Activated CD4-positive, alpha-beta T cell treated with anti-CD3 and anti-CD28 coated beads, Interleukin-10, Interleukin-2, amounts not matched to agents 100 ng/mL and 50 ng/mL, durations not matched to agents 16 hours and 8 hours (primary cell): Measurements from ENCODE around the gene COL28A1.
"Not testable (repeated sequence)": the region's sequence is repeated elsewhere in the genome, so short reads cannot be mapped to it uniquely, and the experiment has no call there.

Experiments
- DNase-seq: peaks from one replicate; pipeline ENCODE4 v3.0.0-alpha.2; 2020

The COL28A1 gene

DNA sequence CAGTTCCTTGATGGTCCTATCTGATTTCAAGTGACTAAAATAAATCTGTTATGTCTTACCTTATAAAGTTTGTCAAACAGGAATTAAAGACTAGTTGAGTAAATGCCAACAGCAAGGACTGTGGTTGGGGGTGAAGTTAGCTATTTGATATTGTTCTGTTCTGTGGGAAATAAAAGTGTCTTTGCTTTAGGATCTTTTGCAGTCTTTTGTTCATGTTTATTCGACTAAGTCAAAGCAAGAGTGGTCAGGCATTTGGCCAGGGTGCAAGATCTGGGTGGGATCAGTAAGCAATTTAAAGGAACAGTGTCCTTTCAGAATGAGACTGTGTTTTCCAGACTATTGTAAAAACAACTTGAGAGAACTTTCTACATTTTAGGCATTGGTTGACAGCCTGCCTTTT, at the start of gene COL28A1:
TSS of gene COL28A1 (minus strand) at position 183 of the 400 bp plus-strand sequence. CDS start 2,998 bp downstream, outside the sequence.
- DNase-seq = no peak

GRCh38 chr7:7584653-7585052, 49.0 kb upstream of the COL28A1 start:
- no peak for DNase-seq

- no peak for DNase-seq
Measured at GRCh38 chr7:7583731-7584130, 48.1 kb upstream of the COL28A1 start.

- DNase-seq = no peak
Measured at GRCh38 chr7:7582596-7582995, 46.9 kb upstream of the COL28A1 start.

- no peak for DNase-seq
Measured at GRCh38 chr7:7581531-7582179, 46.0 kb upstream of the COL28A1 start.

DNA sequence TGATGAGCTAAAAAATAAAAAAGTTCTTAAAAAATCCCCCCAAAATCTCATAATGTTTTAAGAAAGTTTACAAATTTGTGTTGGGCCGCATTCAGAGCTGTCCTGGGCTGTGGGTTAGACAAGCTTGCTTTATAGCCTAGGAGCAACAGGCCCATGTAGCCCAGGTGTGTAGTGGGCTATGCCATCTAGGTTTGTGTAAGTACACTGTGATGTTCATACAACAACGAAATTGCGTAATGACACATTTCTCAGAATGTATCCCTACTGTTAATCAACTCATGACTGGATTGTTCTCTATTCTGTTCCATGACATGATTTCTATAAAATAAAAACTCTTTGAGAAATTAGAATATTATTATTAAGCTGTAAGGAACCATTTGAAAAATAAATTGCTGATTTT, 44.0 kb upstream of the COL28A1 start:
- no peak for DNase-seq

GRCh38 chr7:7577888-7578287, 42.2 kb upstream of the COL28A1 start:
- DNase-seq = no peak

- no peak for DNase-seq
Measured at GRCh38 chr7:7576344-7576743, 40.7 kb upstream of the COL28A1 start.

GRCh38 chr7:7573701-7574100, 38.0 kb upstream of the COL28A1 start:
- DNase-seq = no peak

DNA sequence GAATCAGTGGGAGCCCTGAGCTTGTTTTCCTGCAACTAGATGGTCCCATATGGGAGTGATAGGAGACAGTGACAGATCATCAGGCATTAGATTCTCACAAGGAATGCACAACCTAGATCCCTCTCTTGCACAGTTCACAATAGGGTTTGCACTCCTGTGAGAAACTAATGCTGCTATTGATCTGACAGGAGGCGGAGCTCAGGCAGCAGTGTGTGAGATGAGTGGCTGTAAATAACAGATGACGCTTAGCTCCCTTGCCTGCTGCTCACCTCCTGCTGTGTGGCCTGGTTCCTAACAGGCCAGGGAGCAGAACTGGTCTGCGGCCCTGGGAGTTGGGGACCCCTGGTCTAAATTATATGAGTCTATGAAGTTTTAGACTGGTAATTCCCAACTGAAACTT, 34.9 kb upstream of the COL28A1 start:
- no peak for DNase-seq

- DNase-seq = no peak
Measured at GRCh38 chr7:7569615-7570014, 33.9 kb upstream of the COL28A1 start.

DNA sequence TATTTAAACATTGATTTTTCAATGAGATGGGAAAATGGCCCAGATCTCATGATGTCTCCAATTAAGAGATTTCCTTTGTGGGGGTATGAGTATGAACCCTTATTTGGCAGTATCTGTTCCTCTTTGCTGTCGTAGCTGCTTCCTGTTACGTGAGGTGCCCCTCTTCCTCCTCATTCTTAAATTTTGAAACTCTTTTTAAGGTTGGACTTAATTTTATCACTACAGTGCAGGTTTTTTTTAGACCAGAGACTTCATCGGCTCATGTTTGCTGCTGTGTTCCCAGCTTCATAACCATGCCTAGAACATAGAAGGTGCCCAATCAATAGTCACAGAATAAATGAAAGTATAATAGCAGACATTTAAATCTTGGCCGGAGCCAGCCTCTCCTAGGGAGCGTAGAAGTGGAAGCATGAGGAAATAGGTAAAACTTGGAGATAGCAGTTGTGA, 33.4 kb upstream of the COL28A1 start:
- peak; percentile 30 for DNase-seq

GRCh38 chr7:7568553-7568952, 32.9 kb upstream of the COL28A1 start:
- DNase-seq = no peak

DNA sequence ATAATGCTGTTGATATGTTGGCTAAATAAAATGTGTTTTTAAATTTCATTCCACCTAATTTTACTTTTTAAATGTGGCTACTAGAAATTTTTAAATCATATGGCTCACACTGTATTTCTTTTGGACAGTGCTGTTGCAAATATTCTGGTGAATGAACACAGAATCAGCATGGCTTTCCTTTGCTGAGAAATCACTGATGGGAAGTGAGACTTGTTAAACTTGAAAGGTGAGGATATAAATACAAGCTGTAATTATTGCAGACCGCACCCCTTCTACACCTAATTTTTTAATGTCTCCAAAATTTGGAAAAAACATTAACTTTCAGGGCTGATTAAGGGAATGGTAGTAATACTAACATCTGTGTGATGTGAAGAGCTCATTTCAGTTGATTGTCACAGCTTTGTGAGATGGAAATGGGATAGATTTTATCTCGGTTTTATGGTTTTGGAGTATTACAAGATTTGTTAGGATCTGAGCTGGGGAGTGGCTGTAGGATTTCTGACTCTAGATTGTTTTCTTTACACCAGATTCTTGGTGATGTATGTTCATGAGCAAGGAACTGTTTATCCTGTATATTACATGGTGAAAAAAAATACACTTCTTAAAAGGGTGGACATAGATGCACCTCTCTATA, 32.3 kb upstream of the COL28A1 start:
- no peak for DNase-seq

DNA sequence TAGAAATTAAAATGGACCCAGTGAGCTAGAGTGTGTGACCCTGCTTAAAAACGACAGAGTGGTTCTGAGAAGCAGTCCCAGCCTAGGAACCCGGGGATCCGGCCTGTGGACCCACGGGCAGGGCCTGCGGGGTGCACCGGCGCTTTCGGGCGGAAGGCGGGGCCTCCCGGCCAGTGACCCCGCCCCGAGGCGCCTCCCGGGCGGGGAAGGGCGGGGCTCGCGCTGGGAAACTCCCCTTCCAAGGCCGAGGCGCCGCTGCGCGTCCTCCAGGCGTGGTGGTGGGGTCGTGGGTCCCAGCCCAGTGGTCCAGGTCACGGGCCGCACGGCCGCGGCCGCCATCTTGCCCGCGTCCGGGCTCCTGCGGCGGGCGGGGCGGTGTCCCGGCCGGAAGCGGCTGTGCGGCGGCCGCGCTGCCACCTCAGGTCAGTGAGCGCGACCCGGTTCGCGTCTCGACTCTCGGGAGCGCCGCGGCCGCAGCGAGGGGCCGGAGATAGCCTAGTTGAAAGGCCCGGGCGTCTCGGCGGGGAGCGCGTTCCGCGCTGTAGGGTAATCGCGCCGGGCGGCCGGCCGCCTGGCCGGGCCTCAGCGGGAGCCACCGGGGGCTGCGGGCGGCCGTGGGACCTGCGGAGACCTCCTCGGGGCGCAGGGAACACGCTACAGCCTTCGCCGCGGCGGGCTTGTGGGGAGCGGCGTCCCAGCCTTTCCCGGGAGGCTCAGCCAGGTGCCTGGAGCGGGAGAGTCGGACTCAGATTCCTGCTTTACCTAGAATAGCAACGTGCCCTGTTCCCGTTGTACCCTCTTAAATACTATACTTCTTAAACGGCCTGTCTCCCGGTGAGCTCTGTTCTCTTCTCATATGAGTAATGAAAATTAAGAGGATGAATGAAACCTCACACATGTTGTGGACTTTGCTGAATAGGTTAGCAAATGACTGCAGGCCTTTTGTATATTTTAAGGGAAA, 31.3 kb upstream of the COL28A1 start, which contains the start of gene MIOS:
TSS of gene MIOS (plus strand) at position 234 of the 961 bp plus-strand sequence. CDS start 5,592 bp downstream, outside the sequence.
- peak; percentile 91 for DNase-seq

GRCh38 chr7:7565746-7566650, 30.3 kb upstream of the COL28A1 start:
- no peak for DNase-seq

DNA sequence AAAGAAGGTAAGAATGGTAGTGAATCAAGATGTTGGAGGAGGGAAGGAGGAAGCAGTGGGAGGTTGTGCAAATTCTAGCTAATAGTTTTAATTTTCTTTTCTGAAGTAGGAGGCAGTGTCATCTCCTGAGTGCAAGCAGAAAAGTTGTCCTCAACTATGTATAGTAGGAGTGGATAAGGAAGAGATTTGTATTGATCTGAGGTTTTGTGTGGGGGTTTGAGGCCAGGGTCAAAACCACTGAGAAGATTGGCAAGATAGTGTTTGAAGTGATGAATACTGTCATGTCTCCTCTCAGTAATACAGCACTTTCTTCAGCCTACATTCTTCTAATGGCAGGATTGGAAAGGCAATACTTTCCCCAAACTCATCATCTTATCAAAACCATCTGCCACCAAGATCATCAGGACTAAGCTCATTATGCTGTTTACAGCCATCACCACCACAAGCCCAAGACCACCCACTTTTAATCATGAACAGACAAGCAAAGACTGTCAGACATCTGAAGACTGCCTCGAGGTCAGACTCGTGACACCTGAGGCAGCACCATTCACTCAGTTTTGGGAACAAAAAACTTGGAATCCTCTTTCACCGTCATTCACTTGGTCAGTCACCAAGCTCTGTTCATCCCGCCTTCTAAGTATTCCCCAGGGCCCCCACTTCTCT, 29.5 kb upstream of the COL28A1 start:
- DNase-seq = peak; percentile 22

- no peak for DNase-seq
Measured at GRCh38 chr7:7564323-7564780, 28.7 kb upstream of the COL28A1 start.

DNA sequence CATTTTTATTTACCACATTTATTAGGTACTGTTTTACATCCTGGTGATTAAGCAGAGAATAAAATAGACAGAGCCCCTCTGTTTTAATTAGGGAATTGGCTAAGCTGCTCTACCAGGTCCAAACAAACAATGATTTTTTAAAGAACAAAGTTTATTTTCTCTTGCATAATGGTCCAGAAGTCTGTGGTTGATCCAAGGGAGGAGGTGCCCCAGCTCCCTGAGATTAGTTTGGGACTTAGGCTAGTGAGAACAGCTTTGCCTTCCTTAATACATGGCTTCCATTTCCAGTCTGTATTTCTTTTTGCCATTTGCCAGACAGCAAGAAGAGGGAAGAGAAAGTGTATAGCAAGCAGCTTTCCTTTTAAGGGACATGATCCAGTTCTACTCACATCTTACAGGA, 28.1 kb upstream of the COL28A1 start:
- DNase-seq = no peak

- DNase-seq = no peak
Measured at GRCh38 chr7:7563269-7563668, 27.6 kb upstream of the COL28A1 start.

DNA sequence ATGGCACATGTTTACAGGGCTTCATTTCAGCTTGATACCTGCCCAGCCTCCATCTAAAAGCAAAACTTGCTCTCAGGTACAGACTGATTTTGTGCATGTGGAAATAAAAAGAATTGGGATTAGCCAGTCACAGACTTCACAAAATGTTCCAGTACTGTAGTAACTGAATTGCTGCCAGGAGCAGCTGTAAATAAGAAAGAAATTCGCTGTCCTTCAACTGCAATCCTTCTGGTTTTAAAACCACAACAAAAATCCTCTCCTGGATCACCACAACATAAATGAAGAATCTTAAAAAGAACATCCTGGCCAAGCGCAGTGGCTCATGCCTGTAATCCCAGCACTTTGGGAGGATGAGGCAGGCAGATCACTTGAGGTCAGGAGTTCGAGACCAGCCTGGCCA, 27.1 kb upstream of the COL28A1 start:
- no peak for DNase-seq

GRCh38 chr7:7561591-7561990, 25.9 kb upstream of the COL28A1 start:
- not testable (repeated sequence) for DNase-seq
